COR-L47 (cell line): ENCODE results near the gene RNFT2.
A peak's percentile ranks its signal among the peaks of the same experiment; 100 is the strongest.

Source experiments
- DNase-seq: peaks from one replicate; lab custom pipeline; 2025; lab: John Stamatoyannopoulos, UW

RNFT2 gene

DNA sequence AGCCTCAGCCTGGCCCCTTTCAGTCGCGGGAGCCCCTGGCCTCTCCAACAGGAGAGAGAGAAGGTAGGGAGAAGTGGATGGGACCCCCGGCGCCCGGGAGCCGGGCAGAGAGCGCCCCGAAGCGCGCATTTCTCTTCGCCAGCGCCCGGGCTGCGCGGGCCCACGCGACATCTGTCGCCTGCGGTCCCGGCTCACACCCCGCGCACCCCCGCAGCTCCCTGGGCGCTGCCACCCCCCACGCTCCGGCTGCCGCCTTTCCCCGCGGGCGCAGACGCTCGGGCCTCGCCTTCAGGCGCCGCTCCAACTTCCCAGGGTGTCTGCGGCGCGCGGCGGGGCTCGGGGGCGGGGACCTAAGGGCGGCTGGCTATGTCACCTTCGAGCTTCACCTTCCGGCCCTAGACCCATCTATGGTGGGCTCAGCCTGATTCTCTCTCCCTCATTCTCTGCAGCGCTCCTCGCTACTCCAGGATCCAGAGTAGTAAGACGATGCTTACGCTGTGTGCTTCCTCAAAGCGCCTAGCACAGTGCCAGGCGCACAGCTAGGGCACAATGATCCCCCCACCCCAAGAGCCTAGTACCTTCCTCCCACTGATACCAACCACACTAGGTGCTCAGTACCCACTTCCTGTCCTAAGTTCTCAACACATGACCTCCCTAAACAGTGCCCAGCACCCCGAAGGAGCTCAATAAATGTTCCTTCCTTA is 141.5 kb downstream of the RNFT2 start:
- no peak for DNase-seq

- DNase-seq, result no peak
Measured at GRCh38 chr12:116880213-116880816, 142.2 kb downstream of the RNFT2 start.

DNA sequence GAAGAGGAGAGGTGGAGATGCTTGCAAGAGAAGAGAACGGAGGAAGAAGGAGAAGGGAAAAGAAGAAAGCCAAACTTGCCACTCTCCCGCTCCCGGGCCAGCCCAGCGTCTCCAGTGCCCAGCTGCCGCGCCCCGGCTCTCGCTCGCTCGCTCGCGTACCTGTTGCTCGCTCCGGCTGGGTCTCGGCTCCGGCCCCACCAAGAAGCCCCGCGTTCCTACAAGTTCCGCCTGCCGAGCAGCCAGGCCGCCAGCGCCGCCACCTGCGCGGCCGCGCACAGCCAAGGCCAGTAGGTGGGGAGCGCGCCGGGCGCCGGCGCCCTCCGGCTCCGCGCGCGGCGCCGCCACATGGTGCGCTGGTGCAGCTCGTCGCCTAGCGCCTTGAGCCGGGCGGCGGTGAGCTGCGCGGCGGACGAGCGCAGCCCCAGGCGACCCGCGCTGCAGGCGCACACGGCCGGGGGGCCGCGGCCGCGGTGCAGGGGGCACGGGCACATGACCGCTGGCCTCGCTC is 142.8 kb downstream of the RNFT2 start:
- DNase-seq, result peak; percentile 72

DNA sequence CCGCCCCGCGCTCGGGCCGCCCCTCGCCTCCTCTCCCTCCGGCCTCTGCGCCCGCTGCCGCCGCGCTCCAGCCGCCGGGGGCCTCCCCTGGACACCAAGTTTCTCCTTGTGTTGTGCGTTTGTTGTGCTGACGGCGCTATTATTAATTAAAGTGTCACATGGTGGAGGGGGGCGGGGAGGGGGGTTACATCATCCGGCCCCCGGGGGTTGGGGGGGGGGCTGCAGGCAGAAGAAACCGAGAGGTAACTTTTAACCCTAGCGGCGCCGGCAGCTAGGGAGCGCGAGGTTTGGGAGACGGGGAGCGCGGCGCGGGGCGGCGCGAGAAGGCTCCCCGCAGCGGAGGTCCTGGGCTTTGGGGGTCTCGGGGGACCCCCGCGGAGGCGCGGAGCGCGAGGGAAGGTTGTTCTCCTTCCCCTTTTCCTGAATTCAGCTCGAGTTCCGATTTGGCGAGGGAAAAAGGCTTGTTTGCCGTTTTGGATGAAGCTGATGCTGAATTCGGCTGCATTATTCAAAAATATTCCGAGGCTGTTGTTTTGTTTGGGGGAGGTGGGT is 143.3 kb downstream of the RNFT2 start, which contains the start of gene HRK:
Gene HRK, minus strand, starts transcription at position 117 of the 552 bp plus-strand sequence. CDS start 134 bp downstream, outside the sequence.
- peak; percentile 65 for DNase-seq

GRCh38 chr12:116881877-116882507 is 143.9 kb downstream of the RNFT2 start:
- DNase-seq, result no peak

- DNase-seq, result peak; percentile 35
Measured at GRCh38 chr12:116882742-116883141, 144.6 kb downstream of the RNFT2 start.

GRCh38 chr12:116884871-116885270 is 146.8 kb downstream of the RNFT2 start:
- DNase-seq, result no peak

- DNase-seq, result no peak
Measured at GRCh38 chr12:116885491-116885890, 147.4 kb downstream of the RNFT2 start.

GRCh38 chr12:116887244-116887643 is 149.1 kb downstream of the RNFT2 start:
- DNase-seq, result no peak

DNA sequence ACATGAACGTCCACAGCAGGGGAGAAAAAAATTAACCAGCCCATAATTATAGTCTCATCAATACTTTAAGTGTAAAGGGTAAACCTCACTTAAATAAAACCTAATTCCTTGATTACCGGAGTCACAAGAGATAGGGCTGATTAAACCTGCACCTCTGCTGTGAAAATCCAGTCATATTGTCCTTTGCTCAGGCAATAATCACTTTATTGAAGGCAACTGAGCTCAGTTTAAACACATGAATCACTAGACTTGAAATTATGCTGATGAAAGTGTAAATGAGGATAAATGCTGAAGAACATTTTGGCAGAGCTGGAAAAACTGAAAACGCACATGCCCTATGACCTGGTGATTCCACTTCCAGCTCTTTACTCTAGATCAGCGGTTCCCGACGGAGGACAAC is 149.8 kb downstream of the RNFT2 start:
- DNase-seq, result no peak

DNA sequence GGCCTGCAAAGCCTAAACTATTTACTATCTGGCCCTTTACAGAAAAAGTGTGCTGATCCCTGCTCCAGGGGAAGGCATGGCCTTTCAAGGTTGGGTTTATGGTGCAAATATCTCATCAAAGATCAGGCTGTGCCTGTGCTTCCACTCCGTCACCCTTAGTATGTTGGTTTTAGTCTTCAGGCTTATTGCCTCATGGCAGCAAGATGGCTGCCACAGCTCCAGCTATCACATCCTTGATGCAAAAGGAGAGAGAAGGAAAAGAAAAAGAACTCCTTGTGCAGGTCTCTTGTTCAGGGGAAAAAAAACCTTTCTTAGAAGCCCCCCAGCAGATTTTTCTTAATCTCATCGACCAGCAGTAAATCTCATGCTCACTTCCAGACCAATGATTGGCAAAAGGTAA is 152.2 kb downstream of the RNFT2 start:
- DNase-seq, result no peak

DNA sequence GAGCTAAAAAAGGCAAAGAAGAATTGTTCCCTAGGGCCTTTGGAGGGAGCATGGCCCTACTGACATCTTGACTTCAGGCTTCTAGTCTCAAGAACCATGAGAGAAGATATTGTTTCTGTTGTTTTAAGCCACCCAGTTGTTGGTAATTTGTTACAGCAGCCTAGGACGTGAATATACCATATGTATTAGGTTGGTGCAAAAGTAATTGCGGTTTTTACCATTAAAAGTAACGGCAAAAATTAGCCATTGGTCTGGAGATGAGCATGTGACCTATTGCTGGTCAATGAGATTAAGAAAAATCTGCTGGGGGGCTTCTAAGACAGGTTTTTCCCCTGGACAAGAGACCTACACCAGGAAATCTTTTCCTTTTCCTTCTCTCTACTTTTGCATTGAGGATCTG is 152.9 kb downstream of the RNFT2 start:
- no peak for DNase-seq

- DNase-seq, result no peak
Measured at GRCh38 chr12:116892349-116893140, 154.4 kb downstream of the RNFT2 start.

GRCh38 chr12:116894913-116895312 is 156.8 kb downstream of the RNFT2 start:
- no peak for DNase-seq

- DNase-seq, result no peak
Measured at GRCh38 chr12:116896411-116896924, 158.4 kb downstream of the RNFT2 start.

GRCh38 chr12:116897476-116897875 is 159.4 kb downstream of the RNFT2 start:
- no peak for DNase-seq

DNA sequence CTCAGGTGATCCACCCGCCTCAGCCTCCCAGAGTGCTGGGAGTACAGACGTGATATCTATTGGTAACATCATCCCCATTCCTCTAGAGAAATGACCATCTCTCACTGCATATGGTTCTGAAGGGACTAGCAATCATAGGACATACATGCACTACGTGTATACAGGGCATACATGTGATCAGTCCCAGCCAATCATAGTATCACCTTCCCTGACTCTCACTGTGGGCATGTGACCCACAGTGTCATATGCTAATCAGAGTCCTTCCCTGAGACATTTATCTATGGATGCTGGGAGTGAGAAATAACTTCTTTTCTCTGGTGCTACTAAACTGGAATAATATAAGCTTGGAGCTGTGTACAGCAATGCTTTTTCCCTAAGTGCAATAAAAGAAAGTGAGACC is 160.6 kb downstream of the RNFT2 start:
- DNase-seq, result no peak

- no peak for DNase-seq
Measured at GRCh38 chr12:116901612-116902011, 163.5 kb downstream of the RNFT2 start.
